MM.1S (cell line): ENCODE data around the gene NRG2.

ENCODE experiments used
- DNase-seq: peaks from one replicate; pipeline ENCODE4 v3.0.0-alpha.2; 2015
- H2AFZ ChIP-seq: fragments of 300-600 bp; sonication (generic); 2 replicates; pipeline ENCODE4 v1.6.0; 2016; ENCODE audit warnings: antibody characterized with exemption, low read length
- H3F3A ChIP-seq: fragments of 300-600 bp; sonication (generic); 2 replicates; pipeline ENCODE4 v1.6.1; 2016; ENCODE audit warnings: mild to moderate bottlenecking, antibody characterized with exemption, low read length, moderate library complexity, mixed read lengths; ENCODE audit not compliant: insufficient read depth
- H3K27ac ChIP-seq: fragments of 300-600 bp; sonication (generic); 2 replicates; pipeline ENCODE4 v1.5.1; 2016; ENCODE audit warnings: mild to moderate bottlenecking, low read length
- H3K27me3 ChIP-seq: fragments of 300-600 bp; sonication (generic); replicated peaks from 2 replicates; pipeline ENCODE4 v1.6.0; 2016; ENCODE audit warnings: low read length; ENCODE audit not compliant: insufficient read depth
- H3K36me3 ChIP-seq: fragments of 300-600 bp; sonication (generic); replicated peaks from 2 replicates; pipeline ENCODE4 v1.6.1; 2016; ENCODE audit warnings: mild to moderate bottlenecking, low read length, mixed read lengths; ENCODE audit not compliant: insufficient read depth
- H3K4me1 ChIP-seq: fragments of 300-600 bp; sonication (generic); 2 replicates; pipeline ENCODE4 v1.6.1; 2016; ENCODE audit warnings: low read length, mixed read lengths
- H3K4me2 ChIP-seq: fragments of 300-600 bp; sonication (generic); 2 replicates; pipeline ENCODE4 v1.6.0; 2016; ENCODE audit warnings: low read depth, low read length
- H3K4me3 ChIP-seq: fragments of 300-600 bp; sonication (generic); 2 replicates; pipeline ENCODE4 v1.5.1; 2016; ENCODE audit warnings: low read length, mixed read lengths
- H3K79me2 ChIP-seq: fragments of 300-600 bp; sonication (generic); 2 replicates; pipeline ENCODE4 v1.6.1; 2016; ENCODE audit warnings: mixed run types, low read length, mixed read lengths
- H3K9ac ChIP-seq: fragments of 300-600 bp; sonication (generic); 2 replicates; pipeline ENCODE4 v1.6.1; 2016; ENCODE audit warnings: low read length, mixed read lengths
- H3K9me2 ChIP-seq: fragments of 300-600 bp; sonication (generic); replicated peaks from 2 replicates; pipeline ENCODE4 v1.6.1; 2016; ENCODE audit warnings: mild to moderate bottlenecking, low read length, mixed read lengths; ENCODE audit not compliant: insufficient read depth
- H3K9me3 ChIP-seq: fragments of 300-600 bp; sonication (generic); replicated peaks from 2 replicates; pipeline ENCODE4 v1.6.1; 2016; ENCODE audit warnings: mild to moderate bottlenecking, low read length, mixed read lengths; ENCODE audit not compliant: insufficient read depth
- H4K20me1 ChIP-seq: fragments of 300-600 bp; sonication (generic); 2 replicates; pipeline ENCODE4 v1.6.1; 2016; ENCODE audit warnings: mild to moderate bottlenecking, low read length, moderate library complexity, mixed read lengths; ENCODE audit not compliant: insufficient read depth
- EZH2 ChIP-seq: fragments of 300-600 bp; sonication (generic); optimal IDR thresholded peaks from 2 replicates; pipeline ENCODE3; 2017; ENCODE audit warnings: low read depth, mild to moderate bottlenecking, antibody characterized with exemption, low read length, mixed read lengths
- EZH2phosphoT487 ChIP-seq: fragments of 300-600 bp; sonication (generic); IDR thresholded peaks from 2 replicates; pipeline ENCODE4 v1.6.1; 2018; ENCODE audit warnings: antibody characterized with exemption, low read length
- TF ChIP-seq, protein P1 (sequence below): fragments of 300-600 bp; sonication (generic); IDR thresholded peaks from 2 replicates; pipeline ENCODE4 v1.5.1; 2016; ENCODE audit warnings: antibody characterized with exemption, low read length, mixed read lengths

NRG2 gene

DNA sequence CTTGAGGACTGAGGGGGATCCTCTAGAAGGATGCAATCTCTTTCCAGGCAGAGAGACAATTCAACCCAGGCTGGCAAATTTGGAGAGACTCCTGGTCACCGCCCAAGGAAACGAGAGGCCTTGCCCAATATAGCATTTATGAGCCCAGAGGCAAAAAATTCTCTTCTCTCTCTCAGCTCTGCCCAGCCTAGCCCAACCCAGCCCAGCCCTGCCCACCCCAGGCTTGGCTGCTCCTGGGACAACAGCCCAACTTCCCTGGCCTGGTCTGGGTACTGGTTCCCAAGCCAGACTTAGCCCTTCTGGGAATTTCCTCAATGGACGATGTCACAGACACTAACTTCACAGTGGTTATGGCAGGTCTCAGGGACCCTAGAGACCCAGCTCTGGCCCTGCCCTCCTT, 130.9 kb downstream of the NRG2 start:
- no peaks in the 10 kb centered on the region for H3K79me2 ChIP-seq
- no peak overlapping the region for H3K4me2 ChIP-seq
- DNase-seq = no peak
- H4K20me1 ChIP-seq = no peaks in the 10 kb centered on the region
- no peaks in the 10 kb centered on the region for H3K4me1 ChIP-seq
- H3K9me3 ChIP-seq = no peaks in the 10 kb centered on the region
- H3K4me3 ChIP-seq = no peak overlapping the region
- no peaks in the 10 kb centered on the region for H3F3A ChIP-seq
- H3K27ac ChIP-seq = no peak overlapping the region
- H3K27me3 ChIP-seq = no peaks in the 10 kb centered on the region
- no peak overlapping the region for H2AFZ ChIP-seq
- H3K9me2 ChIP-seq = no peaks in the 10 kb centered on the region
- TF ChIP-seq EZH2 = no peak
- TF ChIP-seq, protein P1, sequence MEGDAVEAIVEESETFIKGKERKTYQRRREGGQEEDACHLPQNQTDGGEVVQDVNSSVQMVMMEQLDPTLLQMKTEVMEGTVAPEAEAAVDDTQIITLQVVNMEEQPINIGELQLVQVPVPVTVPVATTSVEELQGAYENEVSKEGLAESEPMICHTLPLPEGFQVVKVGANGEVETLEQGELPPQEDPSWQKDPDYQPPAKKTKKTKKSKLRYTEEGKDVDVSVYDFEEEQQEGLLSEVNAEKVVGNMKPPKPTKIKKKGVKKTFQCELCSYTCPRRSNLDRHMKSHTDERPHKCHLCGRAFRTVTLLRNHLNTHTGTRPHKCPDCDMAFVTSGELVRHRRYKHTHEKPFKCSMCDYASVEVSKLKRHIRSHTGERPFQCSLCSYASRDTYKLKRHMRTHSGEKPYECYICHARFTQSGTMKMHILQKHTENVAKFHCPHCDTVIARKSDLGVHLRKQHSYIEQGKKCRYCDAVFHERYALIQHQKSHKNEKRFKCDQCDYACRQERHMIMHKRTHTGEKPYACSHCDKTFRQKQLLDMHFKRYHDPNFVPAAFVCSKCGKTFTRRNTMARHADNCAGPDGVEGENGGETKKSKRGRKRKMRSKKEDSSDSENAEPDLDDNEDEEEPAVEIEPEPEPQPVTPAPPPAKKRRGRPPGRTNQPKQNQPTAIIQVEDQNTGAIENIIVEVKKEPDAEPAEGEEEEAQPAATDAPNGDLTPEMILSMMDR = no peak
- TF ChIP-seq EZH2phosphoT487 = no peak
- H3K9ac ChIP-seq = no peak overlapping the region
- no peaks in the 10 kb centered on the region for H3K36me3 ChIP-seq

DNA sequence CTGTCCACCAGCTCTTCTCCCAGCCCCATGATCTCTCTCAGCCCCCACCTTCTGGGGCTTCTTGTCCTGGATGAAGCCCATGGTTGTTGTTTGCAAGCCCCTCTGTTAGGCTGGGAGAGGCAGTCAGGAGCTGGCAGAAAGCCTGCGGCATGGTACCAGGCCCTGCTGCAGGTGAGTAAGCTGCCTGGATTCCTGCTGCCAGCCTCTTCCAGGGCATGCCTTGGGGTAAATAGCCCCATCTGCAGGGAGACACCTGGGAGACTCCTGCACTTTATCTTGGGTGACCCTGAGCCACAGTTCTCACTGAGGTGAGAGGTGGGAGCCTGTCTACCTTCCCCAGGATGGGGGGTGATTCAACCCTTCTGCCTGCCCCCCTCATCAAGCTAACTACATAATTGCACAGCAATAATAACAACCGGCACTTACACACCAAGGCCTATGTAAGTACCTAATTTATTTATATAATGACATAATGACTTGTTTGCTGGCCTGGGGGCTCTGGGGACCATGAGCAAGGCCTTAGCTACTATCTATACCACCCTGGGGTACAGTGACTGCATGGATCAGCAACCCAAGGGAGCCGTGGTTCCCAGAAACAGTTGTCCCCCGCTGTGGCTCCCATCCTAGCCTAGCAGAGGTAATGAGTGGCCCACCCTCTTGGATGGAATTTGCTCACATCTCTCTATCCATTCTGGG, 131.5 kb downstream of the NRG2 start:
- no peaks in the 10 kb centered on the region for H4K20me1 ChIP-seq
- H3K27me3 ChIP-seq = no peaks in the 10 kb centered on the region
- TF ChIP-seq, protein P1 = no peak
- TF ChIP-seq EZH2phosphoT487 = no peak
- DNase-seq = no peak
- H3K9me3 ChIP-seq = no peaks in the 10 kb centered on the region
- no peak overlapping the region for H3K4me2 ChIP-seq
- no peak overlapping the region for H3K4me3 ChIP-seq
- H3K9me2 ChIP-seq = no peaks in the 10 kb centered on the region
- no peak overlapping the region for H2AFZ ChIP-seq
- no peak overlapping the region for H3K9ac ChIP-seq
- no peaks in the 10 kb centered on the region for H3K36me3 ChIP-seq
- no peak overlapping the region for H3K27ac ChIP-seq
- H3K4me1 ChIP-seq = no peaks in the 10 kb centered on the region
- H3F3A ChIP-seq = no peaks in the 10 kb centered on the region
- H3K79me2 ChIP-seq = no peaks in the 10 kb centered on the region

DNA sequence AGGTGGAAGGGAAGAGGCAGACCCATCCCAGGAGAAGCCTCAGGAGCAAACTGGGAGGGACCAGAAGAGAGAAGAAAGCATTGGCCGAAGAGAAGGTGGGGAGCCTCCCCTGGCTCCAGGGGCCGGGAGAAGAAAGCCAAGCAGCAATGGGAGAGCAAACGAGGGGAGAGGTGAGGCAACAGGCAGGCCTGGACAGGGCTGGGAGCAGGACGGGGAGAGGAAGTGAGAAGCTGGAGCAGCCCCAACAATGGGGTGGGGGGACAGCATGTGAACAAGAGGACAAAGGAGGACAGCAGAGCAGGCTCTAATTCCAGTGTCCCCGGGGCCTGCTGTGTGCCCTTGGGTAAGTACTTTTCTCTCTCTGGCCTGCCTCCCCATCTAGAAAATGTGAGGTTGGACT, 132.2 kb downstream of the NRG2 start:
- H2AFZ ChIP-seq = no peak overlapping the region
- H4K20me1 ChIP-seq = no peaks in the 10 kb centered on the region
- no peaks in the 10 kb centered on the region for H3K79me2 ChIP-seq
- no peaks in the 10 kb centered on the region for H3K36me3 ChIP-seq
- no peak overlapping the region for H3K4me3 ChIP-seq
- H3K27me3 ChIP-seq = no peaks in the 10 kb centered on the region
- H3K4me1 ChIP-seq = no peaks in the 10 kb centered on the region
- H3F3A ChIP-seq = no peaks in the 10 kb centered on the region
- no peak overlapping the region for H3K4me2 ChIP-seq
- TF ChIP-seq, protein P1 = no peak
- TF ChIP-seq EZH2phosphoT487 (no peak), EZH2 (no peak)
- no peak for DNase-seq
- no peak overlapping the region for H3K27ac ChIP-seq
- H3K9ac ChIP-seq = no peak overlapping the region
- no peaks in the 10 kb centered on the region for H3K9me2 ChIP-seq
- H3K9me3 ChIP-seq = no peaks in the 10 kb centered on the region
